Measurements from ENCODE around the gene AK5.
"Not testable (repeated sequence)": the region's sequence is repeated elsewhere in the genome, so short reads cannot be mapped to it uniquely, and the experiment has no call there.

Gene AK5

GRCh38 chr1:77509898-77510297 is 228.1 kb downstream of the AK5 start:
- no peak overlapping the region for H3K4me3 ChIP-seq (ENCODE audit: low read depth, low read length)
- no peak for DNase-seq (ENCODE audit: low read depth)
- no peak for TF ChIP-seq CTCF (IDR thresholded peaks at IDR 0.05; ENCODE audit: control insufficient read depth, extremely low read depth, insufficient read depth)

GRCh38 chr1:77511440-77511840 is 229.6 kb downstream of the AK5 start:
- H3K4me3 ChIP-seq (ENCODE audit: low read depth, low read length), result no peak overlapping the region
- DNase-seq (ENCODE audit: low read depth), result no peak
- TF ChIP-seq CTCF (IDR thresholded peaks at IDR 0.05; ENCODE audit: control insufficient read depth, extremely low read depth, insufficient read depth), result no peak

GRCh38 chr1:77512650-77513049 is 230.8 kb downstream of the AK5 start:
- not testable (repeated sequence) for DNase-seq (ENCODE audit: low read depth); H3K4me3 ChIP-seq (ENCODE audit: low read depth, low read length)

- no peak for DNase-seq (ENCODE audit: low read depth)
- no peak overlapping the region for H3K4me3 ChIP-seq (ENCODE audit: low read depth, low read length)
- TF ChIP-seq CTCF (IDR thresholded peaks at IDR 0.05; ENCODE audit: control insufficient read depth, extremely low read depth, insufficient read depth), result no peak
Measured at GRCh38 chr1:77513839-77514763, 232.3 kb downstream of the AK5 start.

GRCh38 chr1:77514921-77515776 is 233.3 kb downstream of the AK5 start:
- H3K4me3 ChIP-seq (ENCODE audit: low read depth, low read length), result no peak overlapping the region
- TF ChIP-seq CTCF (IDR thresholded peaks at IDR 0.05; ENCODE audit: control insufficient read depth, extremely low read depth, insufficient read depth), result no peak
- no peak for DNase-seq (ENCODE audit: low read depth)

GRCh38 chr1:77516106-77516505 is 234.3 kb downstream of the AK5 start:
- no peak for DNase-seq (ENCODE audit: low read depth)

More at GRCh38 chr1:77516106-77516505, 234.3 kb downstream of the AK5 start:
- no peak for TF ChIP-seq CTCF (IDR thresholded peaks at IDR 0.05; ENCODE audit: control insufficient read depth, extremely low read depth, insufficient read depth)
- no peak overlapping the region for H3K4me3 ChIP-seq (ENCODE audit: low read depth, low read length)

All from LNCaP clone FGC (cell line).